Tibial nerve (tissue), 4 donors: ENCODE measurements around the gene GCN1. TPM values are rescaled to one million over a fixed set of nuclear protein-coding genes. Genes with fewer than 3 reads are reported as not detected.

Experiments
- DNase-seq, 2 donors: peaks; one replicate each; pipeline ENCODE4 v3.0.0-alpha.2; 2019; ENCODE audit warnings: low spot score in 2 of 2
- H3K27ac ChIP-seq, 4 donors: fragments of 200-600 bp; sonication (generic) in 3 of 4; one replicate each; pipeline ENCODE4 v1.5.1; 2017 to 2019; ENCODE audit warnings: mild to moderate bottlenecking in 1 of 4
- H3K27me3 ChIP-seq, 2 donors: fragments of 200-600 bp; sonication (generic) in 1 of 2; one replicate each; pipeline versions ENCODE4 v1.5.1 to v1.6.0; 2017 to 2019
- H3K36me3 ChIP-seq, 3 donors: fragments of 200-600 bp; sonication (generic); one replicate each; pipeline ENCODE4 v1.5.1; 2018 to 2019
- H3K4me1 ChIP-seq, 4 donors: fragments of 200-600 bp; sonication (generic) in 3 of 4; one replicate each; pipeline ENCODE4 v1.5.1; 2017 to 2019
- H3K4me3 ChIP-seq, 4 donors: fragments of 200-600 bp; sonication (generic) in 3 of 4; one replicate each; pipeline ENCODE4 v1.5.1; 2017 to 2019; ENCODE audit warnings: mild to moderate bottlenecking in 1 of 4, moderate library complexity in 1 of 4
- H3K9me3 ChIP-seq, 4 donors: fragments of 200-600 bp; sonication (generic) in 3 of 4; one replicate each; pipeline ENCODE4 v1.5.1; 2017 to 2019
- EP300 ChIP-seq, 2 donors: sonication (generic); formaldehyde crosslinking; IDR thresholded peaks; one replicate each; pipeline ENCODE4 v1.6.1; 2017; ENCODE audit warnings: antibody characterized with exemption in 2 of 2, mild to moderate bottlenecking in 1 of 2
- POLR2A ChIP-seq, 2 donors: fragments of 450-650 bp; IDR thresholded peaks; one replicate each; pipeline ENCODE4 v1.6.1; 2017; ENCODE audit warnings: antibody characterized with exemption in 2 of 2, mild to moderate bottlenecking in 2 of 2, moderate library complexity in 2 of 2
- WGBS, 2 donors: methylation state at CpG; one replicate each; pipeline ENCODE4 v1.1.5; 2018; 5-methylcytosine and 5-hydroxymethylcytosine counted together
- total RNA-seq, 4 donors: library from RNA; depleted of rRNA; stranded (reverse); fragments of >200 nt; gene quantifications; one replicate each; pipeline ENCODE4 v1.1.0, GENCODE V29; 2016
- TF ChIP-seq, protein P1 (sequence below), 5 experiments: fragments of 200-600 bp in 3 of 5; fragments of 450-650 bp in 2 of 5; sonication (generic) in 3 of 5; IDR thresholded peaks; one replicate each; pipeline ENCODE4 v1.5.1; 2016 to 2019; ENCODE audit warnings: antibody characterized with exemption in 5 of 5, mild to moderate bottlenecking in 3 of 5, moderate library complexity in 2 of 5

Gene GCN1
- total RNA-seq, 4 donors from 2014 or later: 44.6 to 138 (median 106) TPM

DNA sequence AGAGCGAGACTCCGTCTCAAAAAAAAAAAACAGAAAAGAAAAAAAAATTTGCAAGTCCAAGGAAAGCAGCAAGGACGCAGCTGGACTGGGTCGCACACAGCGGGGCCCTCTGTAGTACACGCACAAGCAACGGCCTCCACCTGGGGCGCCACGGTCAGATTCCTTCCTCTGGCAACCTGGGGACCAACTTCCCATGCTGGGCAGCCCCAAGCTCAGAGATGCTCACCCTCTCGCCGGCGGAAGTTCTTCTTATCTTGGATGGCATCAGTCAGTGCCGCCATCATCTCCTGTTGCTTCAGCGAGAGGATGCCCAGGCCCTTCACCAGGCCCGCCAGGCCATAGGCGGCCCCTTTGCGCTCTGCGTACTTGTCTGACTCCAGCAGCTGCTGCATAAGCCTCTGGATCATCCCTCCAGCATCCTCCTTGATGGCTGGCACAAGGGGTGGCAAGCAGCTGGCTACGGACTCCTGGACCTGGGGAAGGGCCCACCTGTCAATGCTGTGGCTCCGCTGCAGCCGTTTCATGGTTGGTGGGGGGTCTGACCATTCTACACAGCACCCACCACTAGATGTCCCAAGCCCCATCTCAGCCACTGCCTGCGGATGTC, 43.5 kb downstream of the GCN1 start:
- H3K27ac ChIP-seq: no peak overlapping the region
- no peak overlapping the region for H3K4me3 ChIP-seq
- no peaks in the 10 kb centered on the region for H3K27me3 ChIP-seq
- H3K4me1 ChIP-seq: no peaks in the 10 kb centered on the region
- TF ChIP-seq POLR2A (IDR thresholded peaks at IDR 0.05): no peak
- TF ChIP-seq, protein P1, sequence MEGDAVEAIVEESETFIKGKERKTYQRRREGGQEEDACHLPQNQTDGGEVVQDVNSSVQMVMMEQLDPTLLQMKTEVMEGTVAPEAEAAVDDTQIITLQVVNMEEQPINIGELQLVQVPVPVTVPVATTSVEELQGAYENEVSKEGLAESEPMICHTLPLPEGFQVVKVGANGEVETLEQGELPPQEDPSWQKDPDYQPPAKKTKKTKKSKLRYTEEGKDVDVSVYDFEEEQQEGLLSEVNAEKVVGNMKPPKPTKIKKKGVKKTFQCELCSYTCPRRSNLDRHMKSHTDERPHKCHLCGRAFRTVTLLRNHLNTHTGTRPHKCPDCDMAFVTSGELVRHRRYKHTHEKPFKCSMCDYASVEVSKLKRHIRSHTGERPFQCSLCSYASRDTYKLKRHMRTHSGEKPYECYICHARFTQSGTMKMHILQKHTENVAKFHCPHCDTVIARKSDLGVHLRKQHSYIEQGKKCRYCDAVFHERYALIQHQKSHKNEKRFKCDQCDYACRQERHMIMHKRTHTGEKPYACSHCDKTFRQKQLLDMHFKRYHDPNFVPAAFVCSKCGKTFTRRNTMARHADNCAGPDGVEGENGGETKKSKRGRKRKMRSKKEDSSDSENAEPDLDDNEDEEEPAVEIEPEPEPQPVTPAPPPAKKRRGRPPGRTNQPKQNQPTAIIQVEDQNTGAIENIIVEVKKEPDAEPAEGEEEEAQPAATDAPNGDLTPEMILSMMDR (IDR thresholded peaks at IDR 0.05): no peak
- no peak for TF ChIP-seq EP300 (IDR thresholded peaks at IDR 0.05)
- H3K9me3 ChIP-seq: no peaks in the 10 kb centered on the region
- WGBS, 2 donors: 93 to 97% methylated on average over 18 to 22 of the region's 22 CpGs
- H3K36me3 ChIP-seq: peaks cover 7 to 97% (median 47%) of the 10 kb centered on the region in 3 donors
- DNase-seq: no peak

DNA sequence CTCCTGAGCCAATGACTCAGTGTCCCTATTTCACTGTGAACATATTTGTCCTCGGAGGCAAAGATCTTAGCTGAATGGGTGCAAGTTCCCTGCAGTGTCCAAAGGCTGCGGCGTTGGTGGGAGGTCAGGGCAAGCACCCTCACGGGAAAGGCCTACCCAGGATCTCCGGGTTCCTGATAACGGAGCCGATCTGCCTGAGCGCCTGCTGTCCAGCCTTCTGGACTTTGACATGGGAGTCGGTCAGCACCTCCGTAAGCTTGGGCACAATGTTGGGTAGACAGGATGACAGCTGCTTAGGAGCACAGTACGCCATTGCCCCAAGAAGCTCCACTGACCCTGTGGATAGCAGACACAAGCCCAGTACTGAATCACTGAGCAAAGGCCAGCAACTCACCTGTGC, 46.5 kb downstream of the GCN1 start:
- Histone ChIP-seq H3K9me3 (no peaks in the 10 kb centered on the region), H3K27ac (no peak overlapping the region), H3K27me3 (no peaks in the 10 kb centered on the region), H3K36me3 (peaks cover 10 to 97% (median 50%) of the 10 kb centered on the region in 3 donors), H3K4me3 (no peak overlapping the region), H3K4me1 (no peaks in the 10 kb centered on the region)
- TF ChIP-seq POLR2A (IDR thresholded peaks at IDR 0.05): no peak
- no peak for TF ChIP-seq EP300 (IDR thresholded peaks at IDR 0.05)
- TF ChIP-seq, protein P1 (IDR thresholded peaks at IDR 0.05): no peak
- DNase-seq: no peak
- 89 to 91% methylated on average over 9 to 11 of the region's 11 CpGs for WGBS, 2 donors

DNA sequence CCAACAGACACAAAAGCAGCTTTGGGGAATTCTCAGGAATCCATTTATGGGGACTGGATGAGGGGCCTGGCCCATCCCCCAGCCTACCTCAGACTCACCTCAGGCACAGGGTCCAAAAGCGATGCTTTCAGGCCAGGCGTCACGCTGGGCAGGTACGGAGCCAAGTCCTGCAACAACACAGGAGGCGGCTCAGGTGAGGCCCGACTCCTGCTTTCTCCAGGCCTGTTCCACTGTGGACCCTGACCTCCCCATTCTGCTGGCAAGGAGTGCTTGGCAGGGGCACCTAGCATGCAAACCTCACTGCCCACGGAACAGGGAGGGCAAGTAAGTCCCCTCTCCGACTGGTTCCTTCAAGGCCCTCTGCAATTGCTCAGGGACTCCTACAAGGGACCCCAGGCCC, 49.4 kb downstream of the GCN1 start:
- Histone ChIP-seq H3K4me1 (no peaks in the 10 kb centered on the region), H3K27ac (no peak overlapping the region), H3K9me3 (no peaks in the 10 kb centered on the region), H3K27me3 (no peaks in the 10 kb centered on the region), H3K4me3 (no peak overlapping the region), H3K36me3 (peaks cover 8 to 100% (median 63%) of the 10 kb centered on the region in 3 donors)
- DNase-seq: no peak
- TF ChIP-seq, protein P1 (IDR thresholded peaks at IDR 0.05): no peak
- no peak for TF ChIP-seq POLR2A (IDR thresholded peaks at IDR 0.05)
- TF ChIP-seq EP300 (IDR thresholded peaks at IDR 0.05): no peak
- WGBS, 2 donors: 92 to 98% methylated on average over 8 of the region's 8 CpGs

DNA sequence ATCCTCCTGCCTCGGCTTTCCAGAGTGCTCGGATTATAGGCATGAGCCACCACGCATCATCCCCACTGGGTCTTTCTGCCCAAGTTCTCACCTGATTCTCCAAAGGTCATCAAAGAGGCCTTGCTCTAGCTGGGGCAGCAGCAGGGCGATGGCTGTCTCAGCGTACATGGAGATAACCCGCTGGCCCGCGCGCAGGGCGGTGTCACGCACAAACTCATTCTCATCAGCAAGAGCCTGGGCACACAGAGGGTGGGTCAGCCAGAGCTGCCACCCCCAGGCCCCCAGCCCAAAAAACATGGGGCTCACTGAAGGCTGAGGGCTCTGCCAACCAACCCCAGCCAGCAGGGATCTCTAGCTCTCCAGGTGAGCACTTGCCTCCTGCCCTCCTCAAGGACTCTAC, 50.3 kb downstream of the GCN1 start:
- no peak for TF ChIP-seq EP300 (IDR thresholded peaks at IDR 0.05)
- TF ChIP-seq, protein P1 (IDR thresholded peaks at IDR 0.05): no peak
- no peak for TF ChIP-seq POLR2A (IDR thresholded peaks at IDR 0.05)
- Histone ChIP-seq H3K9me3 (no peaks in the 10 kb centered on the region), H3K36me3 (peaks cover 4 to 100% (median 55%) of the 10 kb centered on the region in 3 donors), H3K4me1 (no peaks in the 10 kb centered on the region), H3K27me3 (no peaks in the 10 kb centered on the region), H3K4me3 (no peak overlapping the region), H3K27ac (no peak overlapping the region)
- no peak for DNase-seq
- WGBS, 2 donors: 96 to 97% methylated on average over 8 to 11 of the region's 11 CpGs

DNA sequence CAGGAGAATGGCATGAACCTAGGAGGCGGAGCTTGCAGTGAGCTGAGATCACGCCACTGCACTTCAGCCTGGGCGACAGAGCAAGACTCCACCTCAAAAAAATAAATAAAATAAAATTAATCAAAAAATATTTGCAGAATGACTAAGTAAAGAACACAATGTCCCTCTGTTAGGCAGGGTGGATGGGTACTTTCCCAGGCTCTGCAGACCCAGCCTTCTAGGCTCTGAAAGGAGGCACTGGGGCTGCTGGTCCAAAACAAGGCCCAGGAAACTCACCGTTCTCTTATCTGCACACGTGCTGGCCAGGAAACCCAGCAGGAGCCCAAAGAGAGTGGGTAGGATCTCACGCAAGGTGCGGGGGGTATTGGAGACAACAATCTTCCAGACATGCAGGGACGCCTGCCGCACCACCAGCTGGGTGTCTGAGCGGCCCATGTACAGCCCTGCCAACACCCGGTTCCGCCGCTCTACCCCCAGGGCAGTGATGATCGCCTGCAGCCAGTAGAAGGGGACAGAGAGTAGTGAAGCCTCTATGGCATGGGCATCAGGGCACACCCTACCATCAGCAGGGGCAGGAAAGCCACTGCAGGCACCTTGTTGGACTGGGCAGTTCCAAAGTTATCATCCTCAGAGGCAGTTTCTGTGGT, 52.2 kb downstream of the GCN1 start:
- no peaks in the 10 kb centered on the region for H3K4me1 ChIP-seq
- H3K27me3 ChIP-seq: no peaks in the 10 kb centered on the region
- TF ChIP-seq, protein P1 (IDR thresholded peaks at IDR 0.05): no peak
- no peak for TF ChIP-seq POLR2A (IDR thresholded peaks at IDR 0.05)
- no peak for TF ChIP-seq EP300 (IDR thresholded peaks at IDR 0.05)
- no peak overlapping the region for H3K27ac ChIP-seq
- no peaks in the 10 kb centered on the region for H3K9me3 ChIP-seq
- 91 to 93% methylated on average over 14 of the region's 14 CpGs for WGBS, 2 donors
- no peak for DNase-seq
- peaks cover 4 to 100% (median 58%) of the 10 kb centered on the region in 3 donors for H3K36me3 ChIP-seq
- no peak overlapping the region for H3K4me3 ChIP-seq
